C4-2B (cell line): ENCODE data around the gene FBXL20.

Experiments used
- H3K27ac ChIP-seq: fragments of 450-650 bp; 2 replicates; pipeline ENCODE4 v1.5.1; 2017
- CTCF ChIP-seq: fragments of 450-650 bp; conservative IDR thresholded peaks from 2 replicates; pipeline ENCODE4 v1.5.1; 2017; ENCODE audit warnings: mild to moderate bottlenecking
- ZFX ChIP-seq: fragments of 450-650 bp; IDR thresholded peaks from 2 replicates; pipeline ENCODE4 v1.6.1; 2017

FBXL20 gene

GRCh38 chr17:39212195-39212810 is 189.1 kb downstream of the FBXL20 start:
- peak overlapping the region; percentile 37 for H3K27ac ChIP-seq
- TF ChIP-seq ZFX: no peak

- TF ChIP-seq CTCF (no peak), ZFX (no peak)
- peak overlapping the region; percentile 69 for H3K27ac ChIP-seq
These were observed 191.4 kb downstream of the FBXL20 start for GRCh38 chr17:39210093-39210434.

GRCh38 chr17:39209317-39210092 is 191.9 kb downstream of the FBXL20 start:
- H3K27ac ChIP-seq: peak overlapping the region; percentile 69
- TF ChIP-seq CTCF: no peak
- TF ChIP-seq ZFX: no peak

GRCh38 chr17:39208893-39209292 is 192.5 kb downstream of the FBXL20 start:
- TF ChIP-seq ZFX: no peak
- no peak for TF ChIP-seq CTCF

GRCh38 chr17:39208136-39208535 is 193.3 kb downstream of the FBXL20 start:
- TF ChIP-seq ZFX: no peak
- TF ChIP-seq CTCF: no peak
- peak overlapping the region; percentile 69 for H3K27ac ChIP-seq

More at GRCh38 chr17:39208893-39209292, 192.5 kb downstream of the FBXL20 start:
- peak overlapping the region; percentile 69 for H3K27ac ChIP-seq

GRCh38 chr17:39205112-39205526 is 196.3 kb downstream of the FBXL20 start:
- TF ChIP-seq ZFX: no peak
- no peak for TF ChIP-seq CTCF
- no peak overlapping the region for H3K27ac ChIP-seq

GRCh38 chr17:39204245-39204644 is 197.2 kb downstream of the FBXL20 start:
- TF ChIP-seq ZFX: no peak
- TF ChIP-seq CTCF: no peak
- no peak overlapping the region for H3K27ac ChIP-seq
